ENCODE data around the gene PLA2G10. TPM values are rescaled to one million over a fixed set of nuclear protein-coding genes. Genes with fewer than 3 reads are reported as not detected.

Gene PLA2G10
- total and polyA plus RNA-seq, 12 donors: 0.03 TPM; not detected in 11

GRCh38 chr16:14629919-14630619 is 64.0 kb downstream of the PLA2G10 start, which contains the start of gene PARN:
TSS of gene PARN (minus strand) at chr16:14630260. CDS start at chr16:14630125, 135 bp downstream.
- H3K36me3 ChIP-seq: peaks cover 0 to 39% (median 24%) of the 10 kb centered on the region in 9 donors
- H3K27me3 ChIP-seq: no peaks in the 10 kb centered on the region
- H3K4me1 ChIP-seq: peaks cover 0 to 51% (median 41%) of the 10 kb centered on the region in 9 donors
- TF ChIP-seq, protein P1, sequence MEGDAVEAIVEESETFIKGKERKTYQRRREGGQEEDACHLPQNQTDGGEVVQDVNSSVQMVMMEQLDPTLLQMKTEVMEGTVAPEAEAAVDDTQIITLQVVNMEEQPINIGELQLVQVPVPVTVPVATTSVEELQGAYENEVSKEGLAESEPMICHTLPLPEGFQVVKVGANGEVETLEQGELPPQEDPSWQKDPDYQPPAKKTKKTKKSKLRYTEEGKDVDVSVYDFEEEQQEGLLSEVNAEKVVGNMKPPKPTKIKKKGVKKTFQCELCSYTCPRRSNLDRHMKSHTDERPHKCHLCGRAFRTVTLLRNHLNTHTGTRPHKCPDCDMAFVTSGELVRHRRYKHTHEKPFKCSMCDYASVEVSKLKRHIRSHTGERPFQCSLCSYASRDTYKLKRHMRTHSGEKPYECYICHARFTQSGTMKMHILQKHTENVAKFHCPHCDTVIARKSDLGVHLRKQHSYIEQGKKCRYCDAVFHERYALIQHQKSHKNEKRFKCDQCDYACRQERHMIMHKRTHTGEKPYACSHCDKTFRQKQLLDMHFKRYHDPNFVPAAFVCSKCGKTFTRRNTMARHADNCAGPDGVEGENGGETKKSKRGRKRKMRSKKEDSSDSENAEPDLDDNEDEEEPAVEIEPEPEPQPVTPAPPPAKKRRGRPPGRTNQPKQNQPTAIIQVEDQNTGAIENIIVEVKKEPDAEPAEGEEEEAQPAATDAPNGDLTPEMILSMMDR (IDR thresholded peaks at IDR 0.05): no peak
- peak within 1 kb of the TSS; percentile 80 to 97 (median 90) for H3K4me3 ChIP-seq
- H3K27ac ChIP-seq: peak within 1 kb of the TSS; percentile 66 to 98 (median 94)
- ATAC-seq (peak; percentile 77 to 88 (median 84)), DNase-seq (peak; percentile 96 to 97)
- intact Hi-C loops (cut with DNase I): loop anchor here in 1 of 10 donors (10.0 kb wide), 2 partner anchors 345 to 715 kb away; no protein-coding TSS in a partner anchor
- WGBS, 2 donors: 1% methylated on average over 50 to 51 of the region's 51 CpGs
- H3K9me3 ChIP-seq: no peaks in the 10 kb centered on the region

DNA sequence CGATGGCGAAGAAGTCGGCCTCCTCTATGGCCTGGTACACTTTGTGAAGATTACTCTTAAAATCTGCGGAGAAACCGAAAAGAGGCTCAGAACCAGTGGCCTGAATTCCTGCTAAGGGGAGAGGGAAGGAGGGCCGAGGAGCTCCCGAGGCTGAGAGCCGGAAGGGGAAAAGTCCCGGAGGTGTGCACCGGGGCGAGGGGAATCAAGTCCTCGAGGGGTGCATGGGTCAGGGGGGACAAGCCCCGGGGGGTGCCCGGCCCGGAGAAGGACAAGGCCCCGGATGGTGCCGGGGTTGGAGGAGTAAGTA is 64.5 kb downstream of the PLA2G10 start:
- Histone ChIP-seq H3K27ac (peak overlapping the region; percentile 66 to 98 (median 94)), H3K9me3 (no peaks in the 10 kb centered on the region), H3K4me1 (peaks cover 0 to 46% (median 37%) of the 10 kb centered on the region in 9 donors), H3K27me3 (no peaks in the 10 kb centered on the region), H3K36me3 (peaks cover 0 to 44% (median 24%) of the 10 kb centered on the region in 9 donors), H3K4me3 (peak overlapping the region; percentile 80 to 97 (median 90))
- TF ChIP-seq, protein P1 (IDR thresholded peaks at IDR 0.05): no peak
- DNase-seq (no peak), ATAC-seq (no peak)
- 2 to 3% methylated on average over 17 of the region's 17 CpGs for WGBS, 2 donors
- intact Hi-C loops (cut with DNase I): no loop called here

GRCh38 chr16:14628806-14629611 is 65.1 kb downstream of the PLA2G10 start:
- H3K4me1 ChIP-seq: peaks cover 0 to 41% (median 31%) of the 10 kb centered on the region in 9 donors
- peak overlapping the region; percentile 80 to 97 (median 90) for H3K4me3 ChIP-seq
- H3K9me3 ChIP-seq: no peaks in the 10 kb centered on the region
- H3K27ac ChIP-seq: peak overlapping the region in 9 of 10 donors; percentile 88 to 98 (median 94)
- ATAC-seq: no peak
- TF ChIP-seq, protein P1 (IDR thresholded peaks at IDR 0.05): no peak
- WGBS, 2 donors: 60 to 62% methylated on average over 12 of the region's 12 CpGs
- intact Hi-C loops (cut with DNase I): no loop called here
- H3K36me3 ChIP-seq: peaks cover 0 to 50% (median 26%) of the 10 kb centered on the region in 9 donors
- DNase-seq: no peak
- H3K27me3 ChIP-seq: no peaks in the 10 kb centered on the region

GRCh38 chr16:14627078-14627477 is 67.0 kb downstream of the PLA2G10 start:
- Histone ChIP-seq H3K4me3 (no peak overlapping the region), H3K36me3 (peaks cover 0 to 69% (median 34%) of the 10 kb centered on the region in 9 donors), H3K4me1 (peaks cover 0 to 34% (median 20%) of the 10 kb centered on the region in 9 donors), H3K27ac (no peak overlapping the region), H3K9me3 (no peaks in the 10 kb centered on the region), H3K27me3 (no peaks in the 10 kb centered on the region)
- intact Hi-C loops (cut with DNase I): no loop called here
- WGBS, 2 donors: 93 to 96% methylated on average over 4 of the region's 4 CpGs
- no peak for ATAC-seq
- DNase-seq: no peak
- TF ChIP-seq, protein P1 (IDR thresholded peaks at IDR 0.05): no peak

All from heart right ventricle (tissue), 16 donors.